Measurements from ENCODE around the gene MLXIPL.

Gene MLXIPL

DNA sequence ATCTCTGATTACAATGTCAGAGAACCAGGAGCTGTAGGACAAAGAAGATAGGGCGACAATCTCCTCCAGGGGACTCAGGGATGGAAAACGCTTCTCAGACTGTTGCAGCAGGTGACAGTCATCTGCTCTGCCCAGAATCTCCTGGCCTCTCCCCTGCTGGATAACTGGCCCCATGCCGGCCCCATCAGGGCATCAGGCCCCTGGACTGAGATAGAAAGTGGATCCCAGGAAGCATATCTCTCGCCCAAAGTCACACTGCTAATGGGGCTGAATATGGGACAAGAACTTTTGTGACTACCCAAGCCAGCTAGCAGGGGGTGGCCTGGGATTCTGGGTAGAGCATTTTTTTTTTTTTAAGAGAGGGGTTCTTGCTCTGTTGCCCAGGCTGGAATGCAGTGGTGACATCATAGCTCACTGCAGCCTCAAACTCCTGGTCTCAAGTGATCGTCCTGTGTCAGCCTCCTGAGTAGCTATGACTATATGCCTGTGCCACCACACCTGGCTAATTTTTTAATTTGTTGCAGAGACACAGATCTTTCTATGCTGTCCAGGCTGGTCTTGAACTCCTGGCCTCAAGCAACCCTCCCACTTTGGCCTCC, 20.5 kb upstream of the MLXIPL start:
- DNase-seq: no peak
- Histone ChIP-seq H3K9me3 (ENCODE audit: control insufficient read depth, low read length) (no peaks in the 10 kb centered on the region), H3K9ac (ENCODE audit: low read length) (no peak overlapping the region), H3K23ac (ENCODE audit: low read length in 2 of 2) (no peak overlapping the region), H3K4me1 (ENCODE audit: control insufficient read depth, insufficient read depth, low read depth, low read length) (peaks cover 9% of the 10 kb centered on the region), H3K14ac (ENCODE audit: low read length in 2 of 2) (no peak overlapping the region), H2BK15ac (ENCODE audit: low read depth, poor library complexity, severe bottlenecking) (no peak overlapping the region), H4K8ac (ENCODE audit: low read length) (no peak overlapping the region), H3K27ac (ENCODE audit: low read length, poor library complexity, severe bottlenecking) (no peak overlapping the region), H2AK5ac (ENCODE audit: low read length, severe bottlenecking) (no peak overlapping the region), H3K4ac (ENCODE audit: low read depth in 1 of 2, low read length in 2 of 2) (no peak overlapping the region), H3K4me2 (ENCODE audit: low read length, poor library complexity, severe bottlenecking) (no peak overlapping the region), H3K79me1 (replicated peaks; ENCODE audit: low read length, poor library complexity, severe bottlenecking) (no peaks in the 10 kb centered on the region), H2BK12ac (ENCODE audit: low read length in 2 of 2) (no peak overlapping the region), H2BK5ac (ENCODE audit: low read depth, low read length, poor library complexity, severe bottlenecking) (no peak overlapping the region), H3K18ac (ENCODE audit: low read depth in 1 of 2, low read length in 2 of 2) (no peak overlapping the region), H4K91ac (ENCODE audit: low read length) (no peak overlapping the region), H2BK120ac (ENCODE audit: low read depth, low read length) (no peak overlapping the region), H3K36me3 (ENCODE audit: control insufficient read depth in 1 of 2, insufficient read depth in 2 of 2, low read depth in 1 of 2, low read length in 2 of 2) (no peaks in the 10 kb centered on the region), H2AFZ (ENCODE audit: low read depth, low read length) (no peak overlapping the region), H3K4me3 (ENCODE audit: insufficient read depth in 1 of 2, low read depth in 1 of 2, low read length in 2 of 2) (no peak overlapping the region), H3K27me3 (ENCODE audit: control insufficient read depth in 1 of 2, insufficient read depth in 1 of 2, low read length in 2 of 2) (peaks cover 51 to 64% of the 10 kb centered on the region in 2 experiments)
- 69% methylated on average over 5 of the region's 5 CpGs for WGBS

GRCh38 chr7:73642834-73643233, 18.5 kb upstream of the MLXIPL start:
- Histone ChIP-seq H2BK5ac (ENCODE audit: low read depth, low read length, poor library complexity, severe bottlenecking) (no peak overlapping the region), H3K27me3 (ENCODE audit: control insufficient read depth in 1 of 2, insufficient read depth in 1 of 2, low read length in 2 of 2) (peaks cover 33 to 46% of the 10 kb centered on the region in 2 experiments), H3K14ac (ENCODE audit: low read length in 2 of 2) (no peak overlapping the region), H2BK12ac (ENCODE audit: low read length in 2 of 2) (no peak overlapping the region), H3K18ac (ENCODE audit: low read depth in 1 of 2, low read length in 2 of 2) (no peak overlapping the region), H3K36me3 (ENCODE audit: control insufficient read depth in 1 of 2, insufficient read depth in 2 of 2, low read depth in 1 of 2, low read length in 2 of 2) (no peaks in the 10 kb centered on the region), H2AFZ (ENCODE audit: low read depth, low read length) (no peak overlapping the region), H3K79me1 (replicated peaks; ENCODE audit: low read length, poor library complexity, severe bottlenecking) (no peaks in the 10 kb centered on the region), H4K91ac (ENCODE audit: low read length) (no peak overlapping the region), H3K27ac (ENCODE audit: low read length, poor library complexity, severe bottlenecking) (no peak overlapping the region), H3K9me3 (ENCODE audit: control insufficient read depth, low read length) (no peaks in the 10 kb centered on the region), H3K4me1 (ENCODE audit: control insufficient read depth, insufficient read depth, low read depth, low read length) (peaks cover 6% of the 10 kb centered on the region), H3K9ac (ENCODE audit: low read length) (no peak overlapping the region), H3K4me3 (ENCODE audit: insufficient read depth in 1 of 2, low read depth in 1 of 2, low read length in 2 of 2) (no peak overlapping the region), H3K23ac (ENCODE audit: low read length in 2 of 2) (no peak overlapping the region), H3K4ac (ENCODE audit: low read depth in 1 of 2, low read length in 2 of 2) (no peak overlapping the region), H2BK15ac (ENCODE audit: low read depth, poor library complexity, severe bottlenecking) (no peak overlapping the region), H4K8ac (ENCODE audit: low read length) (no peak overlapping the region), H3K4me2 (ENCODE audit: low read length, poor library complexity, severe bottlenecking) (no peak overlapping the region), H2BK120ac (ENCODE audit: low read depth, low read length) (no peak overlapping the region), H2AK5ac (ENCODE audit: low read length, severe bottlenecking) (no peak overlapping the region)
- 69% methylated on average over 2 of the region's 2 CpGs for WGBS
- no peak for DNase-seq

DNA sequence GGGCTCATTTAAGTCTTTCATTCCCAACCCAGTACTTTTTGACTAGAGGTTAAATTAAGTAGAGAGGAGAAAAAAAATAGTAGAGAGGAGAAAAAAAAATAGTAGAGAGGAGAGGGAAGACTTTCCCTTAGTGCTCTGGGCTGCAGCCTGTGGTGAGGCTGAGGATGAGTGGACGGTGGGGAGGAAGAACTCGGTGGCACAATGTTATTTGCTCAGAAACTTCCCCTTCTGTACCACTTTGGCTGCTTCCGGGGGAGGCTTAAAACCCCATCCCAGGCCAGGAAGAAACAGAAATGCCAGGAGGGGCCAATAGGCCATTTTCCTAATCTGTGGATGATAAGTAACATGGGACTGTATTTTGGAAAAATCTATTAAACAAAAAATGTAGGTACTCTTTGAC, 14.6 kb upstream of the MLXIPL start:
- Histone ChIP-seq H3K27ac (ENCODE audit: low read length, poor library complexity, severe bottlenecking) (no peak overlapping the region), H3K4ac (ENCODE audit: low read depth in 1 of 2, low read length in 2 of 2) (no peak overlapping the region), H3K4me3 (ENCODE audit: insufficient read depth in 1 of 2, low read depth in 1 of 2, low read length in 2 of 2) (no peak overlapping the region), H4K8ac (ENCODE audit: low read length) (no peak overlapping the region), H4K91ac (ENCODE audit: low read length) (no peak overlapping the region), H2BK120ac (ENCODE audit: low read depth, low read length) (no peak overlapping the region), H3K18ac (ENCODE audit: low read depth in 1 of 2, low read length in 2 of 2) (no peak overlapping the region), H3K9me3 (ENCODE audit: control insufficient read depth, low read length) (no peaks in the 10 kb centered on the region), H3K4me2 (ENCODE audit: low read length, poor library complexity, severe bottlenecking) (no peak overlapping the region), H3K23ac (ENCODE audit: low read length in 2 of 2) (no peak overlapping the region), H2AK5ac (ENCODE audit: low read length, severe bottlenecking) (no peak overlapping the region), H3K79me1 (replicated peaks; ENCODE audit: low read length, poor library complexity, severe bottlenecking) (no peaks in the 10 kb centered on the region), H3K36me3 (ENCODE audit: control insufficient read depth in 1 of 2, insufficient read depth in 2 of 2, low read depth in 1 of 2, low read length in 2 of 2) (no peaks in the 10 kb centered on the region), H3K27me3 (ENCODE audit: control insufficient read depth in 1 of 2, insufficient read depth in 1 of 2, low read length in 2 of 2) (peaks cover 0 to 11% of the 10 kb centered on the region in 2 experiments), H3K14ac (ENCODE audit: low read length in 2 of 2) (no peak overlapping the region), H3K4me1 (ENCODE audit: control insufficient read depth, insufficient read depth, low read depth, low read length) (peaks cover 6% of the 10 kb centered on the region), H2BK15ac (ENCODE audit: low read depth, poor library complexity, severe bottlenecking) (no peak overlapping the region), H2BK5ac (ENCODE audit: low read depth, low read length, poor library complexity, severe bottlenecking) (no peak overlapping the region), H3K9ac (ENCODE audit: low read length) (no peak overlapping the region), H2AFZ (ENCODE audit: low read depth, low read length) (no peak overlapping the region), H2BK12ac (ENCODE audit: low read length in 2 of 2) (no peak overlapping the region)
- 95% methylated on average over 2 of the region's 3 CpGs for WGBS
- no peak for DNase-seq

GRCh38 chr7:73635428-73636200, 11.3 kb upstream of the MLXIPL start:
- Histone ChIP-seq H4K8ac (ENCODE audit: low read length) (no peak overlapping the region), H2AFZ (ENCODE audit: low read depth, low read length) (no peak overlapping the region), H2BK12ac (ENCODE audit: low read length in 2 of 2) (peak overlapping the region in 1 of 2 experiments; percentile 39), H2AK5ac (ENCODE audit: low read length, severe bottlenecking) (peak overlapping the region; percentile 53), H2BK15ac (ENCODE audit: low read depth, poor library complexity, severe bottlenecking) (no peak overlapping the region), H3K79me1 (replicated peaks; ENCODE audit: low read length, poor library complexity, severe bottlenecking) (no peaks in the 10 kb centered on the region), H3K4me1 (ENCODE audit: control insufficient read depth, insufficient read depth, low read depth, low read length) (peaks cover 6% of the 10 kb centered on the region), H2BK5ac (ENCODE audit: low read depth, low read length, poor library complexity, severe bottlenecking) (no peak overlapping the region), H3K4me2 (ENCODE audit: low read length, poor library complexity, severe bottlenecking) (no peak overlapping the region), H3K36me3 (ENCODE audit: control insufficient read depth in 1 of 2, insufficient read depth in 2 of 2, low read depth in 1 of 2, low read length in 2 of 2) (no peaks in the 10 kb centered on the region), H4K91ac (ENCODE audit: low read length) (no peak overlapping the region), H3K23ac (ENCODE audit: low read length in 2 of 2) (no peak overlapping the region), H3K4ac (ENCODE audit: low read depth in 1 of 2, low read length in 2 of 2) (no peak overlapping the region), H3K9me3 (ENCODE audit: control insufficient read depth, low read length) (no peaks in the 10 kb centered on the region), H3K4me3 (ENCODE audit: insufficient read depth in 1 of 2, low read depth in 1 of 2, low read length in 2 of 2) (no peak overlapping the region), H3K14ac (ENCODE audit: low read length in 2 of 2) (no peak overlapping the region), H3K9ac (ENCODE audit: low read length) (no peak overlapping the region), H3K27me3 (ENCODE audit: control insufficient read depth in 1 of 2, insufficient read depth in 1 of 2, low read length in 2 of 2) (peaks cover 0 to 25% of the 10 kb centered on the region in 2 experiments), H2BK120ac (ENCODE audit: low read depth, low read length) (no peak overlapping the region), H3K18ac (ENCODE audit: low read depth in 1 of 2, low read length in 2 of 2) (no peak overlapping the region), H3K27ac (ENCODE audit: low read length, poor library complexity, severe bottlenecking) (no peak overlapping the region)
- 81% methylated on average over 8 of the region's 8 CpGs for WGBS
- no peak for DNase-seq
